DLD1 (cell line): Measurements from ENCODE around the gene ECSCR.

Source experiments
- in situ Hi-C: cut with HindIII; loops from 2 replicates; pipeline ENCODE4 v1.10.0; 2017; ENCODE audit warnings: low sequenced_read_pairs

Gene ECSCR

DNA sequence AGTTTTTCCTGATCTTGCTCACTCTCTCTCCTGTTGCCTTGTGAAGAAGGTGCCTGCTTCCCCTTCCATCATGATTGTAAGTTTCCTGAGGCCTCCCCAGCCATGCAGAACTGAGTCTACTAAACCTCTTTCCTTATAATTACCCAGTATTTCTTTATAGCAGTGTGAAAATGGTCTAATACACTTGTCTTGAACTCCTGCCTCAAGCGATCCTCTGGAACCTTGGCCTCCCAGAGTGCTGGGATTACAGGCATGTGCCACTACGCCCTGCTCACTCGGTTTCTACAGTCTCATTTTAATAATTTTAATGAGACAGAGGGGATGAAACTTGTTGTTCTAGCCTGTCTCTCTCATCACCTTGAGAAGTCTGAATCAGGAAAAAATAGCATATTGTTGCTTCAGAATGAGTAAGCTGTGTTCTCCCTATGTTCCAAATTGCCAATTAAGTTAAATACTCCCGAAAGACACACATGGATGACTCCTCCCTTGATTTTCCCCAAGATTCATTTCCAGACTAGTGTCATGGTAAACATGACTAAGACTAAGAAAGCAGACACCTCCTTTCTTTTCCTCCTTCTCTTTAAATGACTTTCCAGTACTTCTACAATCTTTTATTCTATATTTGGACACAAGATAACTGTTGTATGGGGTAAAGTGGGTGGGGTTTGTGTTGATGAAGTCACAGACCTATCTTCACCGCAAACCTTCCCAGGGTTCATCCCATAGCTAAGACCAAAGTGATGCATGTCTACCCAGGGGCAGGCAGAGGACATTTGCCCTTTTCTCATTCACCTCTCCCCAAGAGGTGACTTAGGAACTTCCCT lies 15.4 kb downstream of the ECSCR start:
- in situ Hi-C loops, result loop anchor here (25.0 kb wide), 1 partner anchor 140 kb away; no protein-coding TSS in a partner anchor

DNA sequence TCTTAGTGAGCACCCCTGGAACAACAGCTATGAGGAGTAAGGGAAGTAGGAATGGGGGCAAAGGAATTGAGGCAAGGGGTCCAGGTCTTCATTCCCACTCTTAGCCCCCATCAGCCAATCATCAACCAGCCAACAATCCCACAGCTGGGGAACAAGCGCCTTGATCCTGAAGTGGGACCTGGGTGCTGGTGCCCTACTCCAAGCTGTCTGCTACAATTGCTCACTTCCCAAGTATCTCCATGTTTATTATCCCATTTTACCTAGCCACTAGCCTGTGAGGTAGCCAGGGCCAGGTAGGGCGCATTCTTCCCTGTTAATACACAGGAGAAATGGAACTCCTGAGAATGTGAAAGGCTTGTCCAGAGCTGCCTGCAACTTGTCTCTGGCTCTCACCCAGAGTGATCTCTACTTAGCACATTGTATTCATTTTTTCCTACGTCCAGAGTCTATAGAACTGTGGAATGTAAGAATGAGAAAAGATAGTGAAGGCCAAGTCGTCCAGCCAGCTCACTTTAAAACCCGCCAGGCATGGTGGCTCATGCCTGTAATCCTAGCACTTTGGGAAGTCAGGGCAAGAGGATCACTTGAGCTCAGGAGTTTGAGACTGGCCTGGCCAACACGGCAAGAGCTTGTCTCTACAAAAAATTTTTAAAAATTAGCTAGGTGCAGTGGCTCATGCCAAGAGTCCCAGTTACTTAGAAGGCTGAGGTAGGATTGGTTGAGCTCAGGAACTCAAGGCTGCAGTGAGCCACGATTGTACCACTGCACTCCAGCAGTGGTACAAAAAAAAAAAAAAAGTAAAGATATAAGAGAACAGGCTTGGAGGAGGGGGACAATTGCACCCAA lies 17.0 kb downstream of the ECSCR start:
- in situ Hi-C loops, result loop anchor here (25.0 kb wide), 1 partner anchor 142 kb away; no protein-coding TSS in a partner anchor

DNA sequence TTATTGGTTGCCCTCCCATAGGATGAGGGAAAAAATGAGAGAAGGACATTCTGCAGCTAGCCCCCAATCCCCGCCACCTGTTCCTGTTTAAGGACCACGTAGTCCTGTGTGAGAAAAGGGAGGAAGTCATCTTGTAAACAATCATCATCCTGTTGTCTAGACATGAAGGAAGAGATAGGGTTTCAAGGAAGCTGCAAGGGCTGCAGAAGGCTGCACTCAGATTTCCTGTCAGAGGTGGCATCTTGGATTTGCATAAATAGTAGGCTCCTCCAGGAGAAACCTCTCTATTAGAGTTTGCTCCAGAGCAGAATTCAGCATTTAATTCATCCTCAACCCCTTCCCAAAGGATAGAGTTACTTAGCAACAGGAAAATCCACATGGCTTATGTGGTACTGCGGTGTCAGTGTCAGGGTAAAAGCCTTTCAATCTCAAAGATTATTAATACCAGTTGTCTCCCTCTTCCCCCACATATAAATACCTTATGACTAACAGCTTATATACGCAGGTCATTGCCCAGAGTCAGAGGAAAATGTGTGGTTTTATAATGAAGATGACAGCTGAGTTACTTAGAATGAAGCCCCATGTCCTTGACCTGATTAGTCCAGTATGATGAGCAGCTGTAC lies 18.6 kb downstream of the ECSCR start:
- in situ Hi-C loops, result loop anchor here (25.0 kb wide), 1 partner anchor 143 kb away; no protein-coding TSS in a partner anchor

DNA sequence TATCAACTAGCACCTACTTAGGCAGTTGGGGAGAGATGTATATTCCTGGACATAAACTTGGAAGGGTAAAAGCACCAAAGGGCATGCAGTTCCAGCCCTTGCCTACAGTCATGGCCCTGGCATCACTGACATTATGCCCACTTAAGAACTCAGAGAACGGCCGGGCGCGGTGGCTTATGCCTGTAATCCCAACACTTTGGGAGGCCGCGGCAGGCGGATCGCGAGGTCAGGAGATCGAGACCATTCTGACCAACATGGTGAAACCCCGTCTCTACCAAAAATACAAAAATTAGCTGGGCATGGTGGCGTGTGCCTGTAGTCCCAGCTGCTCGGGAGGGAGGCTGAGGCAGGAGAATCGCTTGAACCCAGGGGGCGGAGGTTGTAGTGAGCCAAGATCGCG lies 22.1 kb downstream of the ECSCR start:
- in situ Hi-C loops, result loop anchor here (25.0 kb wide), 1 partner anchor 147 kb away; no protein-coding TSS in a partner anchor

DNA sequence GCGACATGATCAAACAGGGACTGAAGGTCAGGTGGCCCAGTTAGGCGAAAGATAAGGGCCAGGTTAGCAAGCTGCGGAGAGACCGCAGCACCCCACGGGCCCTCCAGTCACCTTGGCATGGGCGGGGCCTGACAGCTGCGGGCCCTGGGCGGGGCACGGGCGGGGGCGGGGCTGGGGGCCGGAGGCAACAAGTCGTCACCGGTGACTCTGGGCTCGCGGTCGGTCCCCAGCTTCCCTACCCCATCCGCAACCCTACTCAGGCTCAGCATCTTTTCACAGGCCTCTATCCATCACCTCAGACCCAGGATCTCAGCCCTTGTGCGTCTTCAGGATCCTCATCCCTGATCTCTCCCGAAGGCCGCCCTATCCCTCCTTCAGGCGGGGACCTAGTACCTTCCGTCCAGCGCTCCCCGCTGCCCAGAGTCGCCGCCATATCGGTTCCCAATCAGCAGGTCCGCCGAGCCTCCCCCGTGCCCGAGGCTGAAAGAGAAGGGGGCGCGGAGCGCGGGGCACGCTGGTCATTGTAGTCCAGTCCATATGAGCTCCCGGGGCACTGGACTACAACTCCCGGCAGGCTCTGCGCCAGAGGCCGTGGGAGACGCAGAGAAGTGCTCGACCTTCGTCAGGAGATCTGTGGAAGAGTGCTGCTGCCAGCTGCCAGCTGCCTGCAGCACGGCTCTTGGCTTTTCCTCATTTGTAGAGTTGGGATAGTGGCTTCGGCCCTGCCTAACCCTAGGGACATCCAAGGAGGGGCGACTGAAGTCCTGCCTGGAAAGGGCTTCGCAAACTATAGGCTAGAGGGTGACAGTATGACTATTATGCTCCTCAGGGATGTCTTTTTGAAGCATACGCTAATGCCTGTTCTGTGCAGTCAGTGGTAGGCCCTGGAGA lies 23.3 kb downstream of the ECSCR start, which contains the start of gene DNAJC18:
DNAJC18 (minus strand) TSS at position 513 of the 891 bp plus-strand sequence; CDS start at position 433, 80 bp downstream.
- in situ Hi-C loops, result loop anchor here (25.0 kb wide), 1 partner anchor 148 kb away; no protein-coding TSS in a partner anchor

DNA sequence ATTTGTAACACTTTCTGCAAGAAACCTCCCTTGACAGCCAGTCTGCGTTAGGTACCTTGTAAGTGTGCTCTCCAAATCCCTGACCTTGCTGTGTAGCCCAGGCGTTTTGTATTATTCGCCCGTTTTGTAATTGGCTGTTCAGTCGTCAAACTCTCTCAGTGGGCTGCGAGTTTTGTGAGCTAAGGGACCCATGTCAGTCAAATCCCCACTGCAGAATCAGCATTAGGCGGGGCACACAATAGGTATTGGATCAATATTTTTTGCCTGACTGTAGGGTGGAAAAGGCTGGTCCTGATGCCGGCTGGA lies 23.9 kb downstream of the ECSCR start:
- in situ Hi-C loops, result loop anchor here (25.0 kb wide), 1 partner anchor 149 kb away; no protein-coding TSS in a partner anchor

DNA sequence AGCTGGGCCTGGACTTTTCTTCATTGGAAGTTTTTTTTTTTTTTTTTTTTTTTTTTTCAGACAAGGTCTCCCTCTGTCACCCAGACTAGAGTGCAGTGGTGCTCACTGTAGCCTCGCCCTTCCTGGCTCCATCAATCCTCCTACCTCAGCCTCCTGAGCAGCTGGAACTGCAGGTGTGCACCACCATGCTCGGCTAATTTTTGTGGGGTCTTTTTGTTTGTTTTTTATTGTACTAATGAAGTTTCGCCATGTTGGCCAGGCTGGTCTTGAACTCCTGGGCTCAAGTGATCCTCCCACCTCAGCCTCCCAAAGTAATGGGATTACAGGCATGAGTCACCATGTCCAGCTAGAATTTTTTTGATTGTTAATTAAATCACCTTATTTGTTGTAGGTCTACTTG lies 26.9 kb downstream of the ECSCR start:
- in situ Hi-C loops, result loop anchor here (25.0 kb wide), 1 partner anchor 152 kb away; no protein-coding TSS in a partner anchor

DNA sequence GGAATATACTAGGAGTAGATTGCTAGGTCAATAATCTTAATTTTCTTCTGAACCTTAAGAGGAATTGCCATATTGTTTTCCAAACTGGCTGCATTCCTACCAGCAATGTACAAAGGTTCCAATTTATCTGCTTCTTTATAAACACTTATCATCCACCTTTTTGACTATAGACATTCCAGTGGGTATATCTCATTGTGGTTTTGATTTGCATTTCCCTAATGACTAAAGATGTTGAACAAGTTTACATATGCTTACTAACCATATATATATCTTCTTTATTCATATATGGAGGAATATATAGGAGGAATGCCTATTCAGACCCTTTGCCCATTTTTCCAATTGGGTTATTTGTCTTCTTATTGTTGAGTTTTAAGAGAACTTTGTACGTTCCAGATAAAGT lies 30.8 kb downstream of the ECSCR start:
- in situ Hi-C loops, result loop anchor here (25.0 kb wide), 1 partner anchor 156 kb away; no protein-coding TSS in a partner anchor

DNA sequence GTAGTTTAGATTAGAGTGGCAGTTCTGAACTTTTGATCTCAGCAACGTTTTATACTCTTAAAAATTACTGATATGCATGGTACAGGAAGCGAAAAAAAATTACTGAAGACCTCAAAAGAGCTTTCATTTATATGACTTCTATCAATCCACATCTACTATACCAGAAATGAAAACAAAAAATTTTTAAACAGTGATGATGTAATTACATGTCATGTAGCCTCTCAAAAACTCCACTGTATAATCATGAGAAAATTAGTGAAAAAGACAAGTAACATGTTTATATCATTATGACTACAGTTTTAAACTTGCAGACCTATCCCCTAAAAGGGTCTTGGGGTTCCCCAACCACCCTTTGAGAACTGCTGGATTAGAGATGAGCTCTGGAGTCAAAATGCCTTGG lies 32.5 kb downstream of the ECSCR start:
- in situ Hi-C loops, result loop anchor here (25.0 kb wide), 1 partner anchor 157 kb away; no protein-coding TSS in a partner anchor

DNA sequence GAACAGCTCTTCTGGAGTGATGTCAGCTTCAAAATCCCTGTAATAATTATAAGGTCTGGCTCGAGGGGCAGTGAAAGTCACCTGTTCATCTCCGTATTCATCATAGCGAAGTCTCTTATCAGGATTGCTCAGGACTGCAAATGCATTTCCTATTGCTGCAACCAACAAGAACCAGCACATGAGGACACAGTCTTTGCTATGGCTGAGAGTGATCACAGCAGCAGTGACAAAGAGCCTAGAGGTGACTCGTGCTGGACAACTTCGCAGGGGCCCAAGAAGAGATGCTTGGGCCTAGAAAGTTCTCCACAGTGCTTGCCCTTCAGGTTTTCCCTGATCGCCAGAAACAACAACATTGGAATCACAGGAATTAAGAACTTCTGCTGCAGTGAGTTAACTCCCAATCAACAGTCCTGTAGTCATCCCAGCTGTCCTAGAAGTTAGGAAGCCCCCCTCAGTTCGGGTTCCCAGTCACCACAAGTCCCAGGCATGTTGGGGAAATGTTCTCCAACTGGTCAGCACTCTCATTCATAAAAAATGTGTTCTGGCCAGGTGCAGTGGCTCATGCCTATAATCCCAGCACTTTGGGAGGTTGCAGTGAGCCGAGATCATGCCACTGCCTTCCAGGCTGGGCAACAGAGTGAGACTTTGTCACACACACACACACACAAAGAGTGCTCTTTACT lies 36.2 kb downstream of the ECSCR start:
- in situ Hi-C loops, result loop anchor here (25.0 kb wide), 1 partner anchor 161 kb away; no protein-coding TSS in a partner anchor

DNA sequence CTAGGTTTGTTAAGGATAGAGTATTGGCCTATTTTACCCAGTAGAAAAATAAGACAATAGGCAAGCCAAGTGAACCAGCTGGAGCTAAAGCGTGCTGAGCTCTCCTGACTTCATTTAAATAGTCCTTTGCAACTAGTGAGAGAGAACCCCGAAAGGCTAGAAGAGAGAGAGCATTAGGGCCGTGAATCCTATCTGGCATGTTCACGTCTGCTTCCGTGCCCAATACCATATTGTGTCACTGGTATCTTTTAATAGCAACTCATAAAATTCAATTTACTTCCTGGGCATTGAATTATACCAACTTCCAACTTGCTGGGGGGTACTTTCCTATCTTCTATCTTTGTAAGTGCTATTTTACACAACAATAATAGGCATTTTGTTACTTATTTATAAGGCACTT lies 37.0 kb downstream of the ECSCR start:
- in situ Hi-C loops, result loop anchor here (25.0 kb wide), 1 partner anchor 162 kb away; no protein-coding TSS in a partner anchor

DNA sequence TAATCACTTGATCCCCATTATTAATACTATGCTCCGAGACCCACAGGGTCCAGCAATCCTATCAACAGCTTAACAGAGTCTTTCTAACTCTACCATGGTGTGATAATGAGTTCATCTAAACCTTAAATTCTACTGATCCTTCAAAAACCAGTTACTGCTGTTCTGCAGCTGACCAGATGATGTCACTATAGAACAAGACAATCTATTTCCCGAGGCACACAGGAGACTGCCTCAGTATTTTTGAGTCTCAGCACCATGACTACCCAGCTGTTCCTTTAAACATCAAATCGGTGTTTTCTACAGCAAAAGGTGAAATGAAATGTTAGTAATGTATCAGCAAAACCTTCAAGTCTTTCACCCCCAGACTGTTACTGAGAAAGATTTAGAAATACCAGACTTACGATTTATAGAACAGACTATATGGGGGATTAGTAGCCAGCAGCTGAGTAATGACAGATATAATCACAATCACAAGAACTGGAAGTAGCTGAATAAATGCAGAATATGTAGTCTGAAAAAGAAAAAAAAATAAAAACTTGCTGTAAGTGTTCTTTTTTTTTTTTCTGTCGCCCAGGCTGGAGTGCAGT lies 40.1 kb downstream of the ECSCR start:
- in situ Hi-C loops, result loop anchor here (25.0 kb wide), 1 partner anchor 340 kb away; no protein-coding TSS in a partner anchor

DNA sequence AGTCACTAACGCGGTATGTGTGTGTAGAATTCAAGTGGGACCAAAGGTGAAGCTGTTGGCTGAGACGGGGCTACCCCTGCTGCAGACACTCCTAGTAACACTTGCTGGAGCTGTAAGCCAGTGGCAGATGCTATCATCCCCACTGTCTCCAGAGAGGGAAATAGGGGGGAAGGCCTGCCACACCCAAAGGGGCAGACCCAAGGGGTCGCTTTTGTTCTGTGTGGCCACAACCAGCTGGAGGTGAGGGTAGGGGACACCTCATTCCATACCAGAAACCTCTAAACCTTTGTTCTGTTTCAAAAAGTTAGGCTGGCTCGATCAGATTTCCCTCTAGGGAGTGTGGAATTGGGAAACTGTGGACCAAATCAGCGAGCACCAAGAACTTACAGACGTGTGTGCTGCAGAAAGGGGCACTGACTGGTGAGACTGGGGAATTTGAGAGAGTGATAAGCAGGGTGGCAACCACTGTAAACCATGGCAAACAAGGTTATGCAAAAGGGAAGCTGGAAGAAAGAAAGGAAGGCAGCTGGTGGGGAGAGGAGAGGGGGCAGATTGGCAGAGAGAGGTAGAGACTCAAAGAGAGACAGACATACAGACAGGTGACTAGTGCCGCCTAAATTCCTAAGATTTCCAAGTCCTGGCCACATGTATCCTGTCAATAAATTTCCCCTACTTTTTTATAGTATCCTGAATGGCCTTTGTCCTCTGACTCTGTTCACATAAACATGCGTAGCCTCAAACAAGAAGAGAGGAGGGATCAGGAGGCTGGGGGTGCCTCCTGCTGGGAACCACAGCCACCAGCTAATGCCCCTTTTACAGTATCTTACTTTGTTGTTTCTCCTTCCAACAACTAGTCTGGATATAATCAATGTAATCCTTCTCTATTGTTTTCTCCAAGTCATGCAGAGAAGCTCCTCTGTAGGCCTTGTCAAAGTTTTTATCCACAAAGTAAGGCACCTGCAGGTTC lies 43.0 kb downstream of the ECSCR start:
- in situ Hi-C loops, result loop anchor here (10.0 to 25.0 kb wide), 2 partner anchors 105 to 343 kb away; no protein-coding TSS in a partner anchor

DNA sequence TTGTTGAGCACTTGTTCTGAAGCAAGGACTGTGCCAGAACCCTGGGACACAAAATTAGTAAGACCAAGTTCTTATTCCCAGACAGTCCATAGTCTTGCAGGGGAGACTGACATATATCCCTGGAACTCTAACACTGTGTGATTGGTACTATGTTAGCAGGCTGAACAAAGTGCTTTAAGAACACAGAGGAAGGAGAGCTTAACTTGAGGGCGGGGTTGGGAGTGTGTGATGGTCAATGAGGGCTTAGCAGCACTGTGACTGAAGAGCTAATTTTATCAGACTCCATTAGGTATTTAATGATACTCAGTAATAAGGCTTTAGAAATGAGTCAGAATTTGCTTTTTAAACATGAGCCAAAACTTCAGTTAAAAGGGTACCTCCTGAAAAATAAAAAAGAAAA lies 43.8 kb downstream of the ECSCR start:
- in situ Hi-C loops, result loop anchor here (10.0 to 25.0 kb wide), 2 partner anchors 106 to 344 kb away; no protein-coding TSS in a partner anchor

DNA sequence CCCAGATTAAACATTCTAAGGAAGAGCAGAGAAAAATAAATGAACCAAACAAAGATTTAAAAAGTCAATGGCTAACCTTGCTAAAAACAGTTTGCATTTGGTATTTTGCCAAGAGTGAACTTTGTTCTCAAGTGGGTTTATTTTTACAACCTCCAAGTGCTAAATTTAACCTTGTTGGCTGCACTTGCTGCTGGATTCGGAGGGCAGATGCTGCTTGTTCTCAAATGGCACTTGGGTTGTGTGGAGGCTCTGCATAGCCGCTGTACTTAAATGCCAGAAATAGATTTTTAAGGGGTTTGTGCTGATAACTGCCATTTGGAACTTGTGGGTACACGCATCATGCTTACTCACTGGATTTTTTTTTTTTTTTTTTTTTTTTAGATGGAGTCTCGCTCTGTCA lies 45.3 kb downstream of the ECSCR start:
- in situ Hi-C loops, result loop anchor here (10.0 to 25.0 kb wide), 2 partner anchors 108 to 345 kb away; no protein-coding TSS in a partner anchor

DNA sequence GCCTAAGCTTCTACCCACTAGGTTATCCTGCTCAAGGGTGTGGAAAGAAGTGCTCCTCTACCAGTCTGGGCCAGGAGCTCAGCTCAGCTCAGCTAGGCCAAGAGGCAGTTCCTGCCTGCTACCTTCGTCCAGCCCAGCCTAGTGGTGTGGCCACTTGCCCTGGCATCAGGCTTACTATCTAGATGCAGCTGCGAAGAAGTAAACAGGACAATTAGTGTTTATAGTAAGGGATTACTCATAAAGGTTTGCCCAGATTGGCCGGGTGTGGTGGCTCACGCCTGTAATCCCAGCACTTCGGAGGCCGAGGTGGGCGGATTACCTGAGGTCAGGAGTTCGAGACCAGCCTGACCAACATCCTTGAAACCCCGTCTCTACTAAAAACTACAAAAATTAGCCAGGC lies 45.9 kb downstream of the ECSCR start:
- in situ Hi-C loops, result loop anchor here (10.0 to 25.0 kb wide), 2 partner anchors 108 to 346 kb away; no protein-coding TSS in a partner anchor

DNA sequence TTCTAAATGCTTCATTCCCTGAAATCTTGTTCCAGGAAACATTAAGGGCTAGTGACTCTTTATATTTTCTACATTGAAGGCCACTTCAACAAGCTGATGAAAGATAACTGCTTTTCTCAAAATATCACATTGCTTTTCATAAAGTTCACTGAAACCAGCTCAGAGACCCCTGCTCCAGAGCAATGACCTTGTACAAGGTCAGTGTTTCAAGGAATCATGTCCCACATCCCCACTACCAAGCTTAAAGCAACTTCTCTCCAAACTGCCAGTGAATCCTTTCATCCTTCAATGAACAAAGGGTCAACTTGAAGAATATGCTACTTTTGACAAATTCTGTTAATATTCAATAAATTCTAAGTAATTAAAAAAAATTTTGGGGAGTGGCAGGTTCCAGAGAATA lies 46.7 kb downstream of the ECSCR start:
- in situ Hi-C loops, result loop anchor here (10.0 to 25.0 kb wide), 2 partner anchors 109 to 346 kb away; no protein-coding TSS in a partner anchor
